Measurements from ENCODE around the gene HJV.
A peak's percentile ranks its signal among the peaks of the same experiment; 100 is the strongest.
"Not testable (repeated sequence)": the region's sequence is repeated elsewhere in the genome, so short reads cannot be mapped to it uniquely, and the experiment has no call there.

Gene HJV

GRCh38 chr1:146021622-146022402, at the start of gene HJV:
TSS of gene HJV (minus strand) at chr1:146021735. CDS start at chr1:146020231, 1,504 bp downstream.
- DNase-seq: no peak

- DNase-seq: not testable (repeated sequence)
Measured at GRCh38 chr1:146059148-146059547, 37.6 kb upstream of the HJV start.

DNA sequence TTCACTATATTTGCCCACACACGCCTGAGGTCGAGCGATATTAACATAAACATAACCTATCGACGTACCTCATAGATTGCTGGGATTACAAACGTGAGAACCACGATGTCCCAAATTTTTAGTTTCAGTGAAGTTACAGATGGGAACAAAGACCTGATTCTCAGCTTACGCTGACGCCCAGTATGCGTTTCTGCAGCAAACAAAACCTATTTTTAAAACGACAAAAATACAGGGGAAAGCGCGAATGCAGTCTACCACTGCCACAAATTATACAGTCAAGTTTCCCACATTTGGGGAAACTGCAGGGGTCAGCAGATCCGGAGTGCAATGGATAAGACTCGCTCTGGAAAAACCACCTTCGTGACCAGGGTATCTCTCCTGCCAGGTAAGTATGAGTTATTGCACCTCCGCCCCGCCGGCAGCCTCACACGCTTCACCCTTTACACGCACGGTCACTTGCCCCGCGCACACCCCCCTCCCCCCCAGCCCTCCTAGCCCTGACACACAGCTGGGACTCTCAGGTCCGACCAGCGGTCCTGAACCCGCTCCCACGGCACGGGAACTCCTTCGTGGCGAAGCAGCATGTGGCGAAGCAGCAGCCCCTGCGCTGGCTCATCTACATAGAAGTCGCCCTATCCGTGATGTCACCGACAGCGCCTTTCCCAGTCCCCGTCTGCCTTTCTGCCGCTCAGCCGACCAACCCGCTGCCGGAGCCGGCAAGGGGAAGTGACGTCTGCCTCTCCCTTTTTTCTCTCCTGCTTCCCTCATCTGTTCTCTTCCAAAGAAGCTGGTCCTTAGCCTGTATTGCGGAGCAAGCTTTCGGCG, 30.5 kb upstream of the HJV start:
- not testable (repeated sequence) for DNase-seq

DNA sequence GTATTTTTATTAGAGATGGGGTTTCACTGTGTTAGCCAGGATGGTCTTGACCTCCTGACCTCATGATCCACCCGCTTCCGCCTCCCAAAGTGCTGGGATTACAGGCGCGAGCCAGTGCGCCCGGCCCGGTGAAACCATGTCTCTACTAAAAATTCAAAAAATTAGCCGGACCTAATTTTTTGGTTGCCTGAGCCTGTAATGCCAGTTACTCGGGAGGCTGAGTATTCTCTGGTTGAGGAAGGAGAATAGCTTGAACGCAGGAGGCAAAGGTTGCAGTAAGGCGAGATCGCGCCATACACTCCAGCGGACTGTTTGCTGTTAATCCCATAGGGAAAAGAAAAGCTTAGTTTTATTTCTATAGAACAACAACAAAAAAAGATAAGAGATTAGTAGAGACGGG, 29.9 kb upstream of the HJV start:
- DNase-seq: no peak

GRCh38 chr1:146050652-146050963, 29.1 kb upstream of the HJV start:
- DNase-seq: not testable (repeated sequence)

- not testable (repeated sequence) for DNase-seq
Measured at GRCh38 chr1:146049866-146050651, 28.5 kb upstream of the HJV start.

GRCh38 chr1:146049436-146049835, 27.9 kb upstream of the HJV start:
- no peak for DNase-seq

DNA sequence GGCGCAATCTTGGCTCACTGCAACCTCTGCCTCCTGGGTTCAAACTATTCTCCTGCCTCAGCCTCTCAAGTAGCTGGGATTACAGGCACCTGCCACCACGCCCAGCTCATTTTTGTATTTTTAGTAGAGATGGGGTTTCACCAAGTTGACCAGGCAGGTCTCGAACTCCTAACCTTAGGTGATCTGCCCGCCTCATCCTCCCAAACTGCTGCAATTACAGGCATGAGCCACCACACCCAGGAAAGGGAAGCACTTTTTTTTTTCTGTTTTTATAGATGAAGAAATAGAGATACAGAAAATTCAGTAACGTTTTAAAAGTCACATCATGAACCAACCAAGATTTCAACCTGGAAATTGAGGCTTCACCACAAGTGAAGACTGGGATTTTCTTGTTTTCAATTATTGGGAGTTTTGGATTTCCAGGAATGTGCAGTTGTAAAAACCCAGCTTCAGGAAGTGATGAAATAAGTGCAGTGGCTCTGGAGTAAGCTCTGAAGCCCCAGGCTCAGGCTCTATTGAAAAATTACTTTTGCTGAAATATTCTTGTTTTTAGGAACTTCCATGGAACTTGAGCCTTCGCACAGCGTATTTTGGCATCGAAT, 27.1 kb upstream of the HJV start:
- peak; percentile 11 to 12 for DNase-seq

DNA sequence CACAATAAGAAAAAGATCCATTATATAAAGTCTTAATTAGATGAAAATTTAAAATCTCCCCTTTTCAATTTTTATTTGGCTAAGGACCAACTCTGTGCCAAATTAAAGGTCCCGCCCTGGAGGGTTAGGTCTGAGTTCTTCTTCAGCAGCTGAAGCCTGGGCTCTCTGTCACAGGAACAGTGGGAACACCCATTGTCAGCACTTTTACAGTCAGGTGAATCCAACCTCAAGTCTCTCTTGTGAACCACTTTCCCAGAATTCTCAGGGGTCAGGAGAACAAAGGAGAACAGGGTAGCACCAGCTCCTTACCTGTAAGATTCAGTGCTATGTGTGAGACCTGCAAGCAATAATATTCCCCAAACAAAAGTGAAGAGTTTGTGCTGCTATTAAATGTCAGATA, 25.1 kb upstream of the HJV start:
- no peak for DNase-seq

DNA sequence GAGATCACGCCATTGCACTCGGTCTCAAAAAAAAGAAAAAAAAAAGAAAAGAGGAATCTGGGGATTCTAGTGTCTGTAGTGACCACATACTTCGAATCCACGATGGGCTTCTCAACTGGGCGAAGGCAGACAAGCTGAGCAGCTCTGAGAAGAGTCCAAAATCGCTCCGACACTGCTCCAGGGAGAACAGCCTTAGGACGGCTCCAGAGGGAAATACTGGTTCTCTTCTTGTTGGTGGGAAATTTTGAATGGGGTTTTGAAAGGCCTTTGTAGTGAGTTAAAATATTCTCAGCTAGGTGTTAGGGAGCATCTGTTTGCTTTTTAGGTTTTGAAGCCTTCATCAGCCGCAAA, 18.3 kb upstream of the HJV start:
- DNase-seq: no peak

DNA sequence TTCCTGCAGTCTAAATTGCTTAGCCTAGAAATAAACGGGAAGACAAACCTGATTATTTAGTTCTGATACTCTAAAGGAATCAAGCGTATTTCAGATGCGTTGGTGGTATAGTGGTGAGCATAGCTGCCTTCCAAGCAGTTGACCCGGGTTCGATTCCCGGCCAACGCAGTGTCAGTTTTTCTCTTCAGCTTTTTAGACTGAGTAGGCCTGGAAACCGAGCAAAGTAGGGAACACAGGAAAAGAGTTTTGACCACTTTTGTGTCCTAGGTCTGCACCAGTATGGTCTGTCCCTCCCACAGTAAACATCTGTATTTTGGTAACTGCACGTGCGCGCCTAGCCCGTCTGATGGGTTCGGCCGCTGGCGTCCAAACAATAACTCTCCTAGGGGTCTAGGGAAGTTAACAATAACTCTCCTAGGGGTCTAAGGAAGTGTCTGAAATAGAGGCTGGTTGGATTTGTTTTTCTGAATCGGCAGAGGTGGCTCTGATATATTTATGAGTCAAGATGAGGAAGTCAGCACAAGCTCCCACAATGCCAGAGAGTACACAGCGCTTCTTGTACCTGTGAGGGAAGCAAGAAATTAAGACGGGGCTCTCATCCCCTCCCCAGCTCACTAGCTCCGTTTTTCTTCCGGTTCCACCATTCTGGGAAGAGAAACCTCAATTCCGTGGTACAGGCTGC, 15.6 kb upstream of the HJV start:
- DNase-seq: peak; percentile 63 to 73

DNA sequence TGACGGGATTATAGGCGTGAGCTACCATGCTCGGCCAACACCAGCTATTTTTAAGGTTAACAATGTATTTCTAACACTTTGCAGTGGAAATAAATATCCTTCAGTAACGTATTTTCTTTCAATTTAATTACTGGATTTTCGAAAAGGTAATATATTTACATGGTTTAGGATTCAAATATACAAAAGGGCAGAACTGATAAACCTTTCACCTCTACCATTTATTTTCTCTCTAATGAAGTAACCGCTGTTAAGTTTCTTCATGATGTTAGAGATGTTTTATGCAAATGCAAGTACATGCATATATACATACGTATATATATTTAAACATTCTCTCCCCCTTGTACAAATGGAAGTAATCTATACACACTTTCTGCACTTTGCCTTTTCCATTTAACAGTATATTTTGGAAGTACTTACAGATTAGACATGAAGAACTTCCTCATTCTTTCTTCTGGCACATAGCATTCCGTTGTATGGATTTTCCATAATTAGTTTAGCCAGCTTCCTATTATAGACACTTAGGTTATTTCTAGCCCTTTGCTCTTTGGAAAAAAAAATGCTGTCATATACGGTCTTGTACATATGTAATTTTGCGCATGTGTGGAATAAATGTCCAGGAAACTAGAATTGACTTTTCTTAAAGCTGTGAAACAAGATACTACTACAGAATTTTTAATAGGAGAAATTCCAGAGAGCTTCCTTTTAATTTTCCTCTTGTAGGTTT, 14.9 kb upstream of the HJV start:
- peak; percentile 62 to 65 for DNase-seq

DNA sequence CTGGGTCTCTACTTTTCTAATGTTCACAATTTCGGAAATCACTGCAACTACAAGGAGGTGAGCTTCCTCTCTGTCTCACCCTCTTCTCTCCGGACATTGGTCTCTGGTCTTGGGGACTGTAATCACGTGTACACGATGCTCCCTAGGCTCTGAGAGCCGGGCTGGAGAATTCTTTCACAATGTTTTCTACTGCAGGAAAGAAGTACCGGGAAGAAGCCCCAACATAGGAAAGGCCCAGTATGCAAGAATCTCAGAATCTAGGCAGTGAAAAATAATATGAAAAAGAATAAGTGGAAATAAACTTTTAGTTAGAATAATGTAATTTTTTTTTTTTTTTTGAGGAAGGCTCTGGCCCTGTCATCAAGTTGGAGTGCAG, 13.5 kb upstream of the HJV start:
- DNase-seq: peak; percentile 26 to 38

- peak; percentile 71 to 83 for DNase-seq
Measured at GRCh38 chr1:146032631-146033219, 11.2 kb upstream of the HJV start.

GRCh38 chr1:146031476-146031875, 9.9 kb upstream of the HJV start:
- DNase-seq: no peak

DNA sequence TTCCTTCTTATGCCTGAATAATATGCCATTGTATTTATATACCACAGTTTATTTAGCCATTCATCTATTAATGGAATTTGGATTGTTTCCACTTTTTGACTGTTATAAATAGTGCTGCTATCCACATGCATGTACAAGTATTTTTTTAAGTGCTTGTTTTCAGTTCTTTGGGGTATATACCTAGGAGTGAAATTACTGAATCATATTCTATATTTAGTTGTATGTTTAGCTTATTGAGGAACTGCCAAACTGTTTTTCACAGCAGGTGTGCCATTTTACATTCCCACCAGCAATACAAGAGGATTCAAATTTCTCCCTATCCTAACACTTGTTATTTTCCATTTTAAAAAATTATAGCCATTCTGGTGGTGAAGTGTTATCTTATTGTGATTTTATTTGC, 7.6 kb upstream of the HJV start:
- DNase-seq: no peak

DNA sequence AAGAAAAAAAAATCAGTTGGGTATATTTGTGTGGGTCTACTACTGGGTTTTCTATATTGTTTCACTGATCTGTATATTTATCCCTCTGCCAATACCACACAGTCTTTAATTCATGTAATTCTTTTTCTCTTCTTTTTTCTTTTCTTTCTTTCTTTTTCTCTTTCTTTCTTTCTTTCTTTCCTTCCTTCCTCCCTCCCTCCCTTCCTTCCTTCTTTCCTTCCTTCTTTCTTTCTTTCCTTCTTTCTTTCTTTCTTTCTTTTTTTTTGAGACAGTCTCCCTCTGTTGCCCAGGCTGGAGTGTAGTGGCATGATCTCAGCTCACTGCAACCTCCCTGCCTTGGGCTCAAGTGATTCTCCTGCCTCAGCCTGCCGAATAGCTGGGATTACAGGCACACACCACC, 5.1 kb upstream of the HJV start:
- DNase-seq: not testable (repeated sequence)

- not testable (repeated sequence) for DNase-seq
Measured at GRCh38 chr1:146025787-146026495, 4.4 kb upstream of the HJV start.

GRCh38 chr1:146022403-146023127, 1.0 kb upstream of the HJV start:
- no peak for DNase-seq

- no peak for DNase-seq
Measured at GRCh38 chr1:146021050-146021445, 487 bp downstream of the HJV start.
